Measurements from ENCODE around the gene B3GLCT.

DNA sequence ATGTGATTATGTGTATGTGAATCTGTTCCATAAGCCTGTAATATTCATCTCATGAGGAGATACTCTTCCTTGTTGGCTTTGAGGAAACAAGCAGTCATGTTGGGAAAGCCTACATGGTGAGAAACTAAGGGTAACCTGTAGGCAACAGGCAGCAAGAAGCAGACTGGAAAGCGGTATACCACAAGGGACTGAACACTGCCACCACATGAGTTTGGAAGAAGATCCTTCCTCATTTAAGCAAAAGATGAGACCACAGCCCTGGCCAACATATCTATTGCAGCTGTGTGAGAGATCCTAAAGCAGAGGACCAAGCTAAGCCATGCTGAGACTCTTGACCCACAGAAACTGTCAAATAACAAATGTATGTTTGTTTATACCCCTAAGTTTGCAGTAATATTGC is 134.8 kb downstream of the B3GLCT start:
- TF ChIP-seq, protein P1, sequence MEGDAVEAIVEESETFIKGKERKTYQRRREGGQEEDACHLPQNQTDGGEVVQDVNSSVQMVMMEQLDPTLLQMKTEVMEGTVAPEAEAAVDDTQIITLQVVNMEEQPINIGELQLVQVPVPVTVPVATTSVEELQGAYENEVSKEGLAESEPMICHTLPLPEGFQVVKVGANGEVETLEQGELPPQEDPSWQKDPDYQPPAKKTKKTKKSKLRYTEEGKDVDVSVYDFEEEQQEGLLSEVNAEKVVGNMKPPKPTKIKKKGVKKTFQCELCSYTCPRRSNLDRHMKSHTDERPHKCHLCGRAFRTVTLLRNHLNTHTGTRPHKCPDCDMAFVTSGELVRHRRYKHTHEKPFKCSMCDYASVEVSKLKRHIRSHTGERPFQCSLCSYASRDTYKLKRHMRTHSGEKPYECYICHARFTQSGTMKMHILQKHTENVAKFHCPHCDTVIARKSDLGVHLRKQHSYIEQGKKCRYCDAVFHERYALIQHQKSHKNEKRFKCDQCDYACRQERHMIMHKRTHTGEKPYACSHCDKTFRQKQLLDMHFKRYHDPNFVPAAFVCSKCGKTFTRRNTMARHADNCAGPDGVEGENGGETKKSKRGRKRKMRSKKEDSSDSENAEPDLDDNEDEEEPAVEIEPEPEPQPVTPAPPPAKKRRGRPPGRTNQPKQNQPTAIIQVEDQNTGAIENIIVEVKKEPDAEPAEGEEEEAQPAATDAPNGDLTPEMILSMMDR (conservative IDR thresholded peaks at IDR 0.05; ENCODE audit: low read depth, low read length) = no peak
- no peak for TF ChIP-seq EZH2 (IDR thresholded peaks at IDR 0.05; ENCODE audit: low read length, unreplicated experiment)
- TF ChIP-seq EZH2phosphoT487 (IDR thresholded peaks at IDR 0.05; ENCODE audit: borderline replicate concordance, low read length) = no peak

Data from PC-3 (cell line).